GM15510 (cell line): ENCODE results near the gene CAPZB.

ENCODE experiments used
- POLR2A ChIP-seq: IDR thresholded peaks from 3 replicates; pipeline ENCODE4 v1.6.1; 2011; ENCODE audit warnings: borderline replicate concordance; ENCODE audit not compliant: insufficient read length; ENCODE audit errors: extremely low read depth

Gene CAPZB

GRCh38 chr1:19445417-19446342 is 39.7 kb downstream of the CAPZB start:
- TF ChIP-seq POLR2A: no peak

- TF ChIP-seq POLR2A: no peak
These were observed 40.9 kb downstream of the CAPZB start for GRCh38 chr1:19444296-19445021.

- no peak for TF ChIP-seq POLR2A
These were observed 42.0 kb downstream of the CAPZB start for GRCh38 chr1:19443326-19443725.

GRCh38 chr1:19442154-19443096 is 42.9 kb downstream of the CAPZB start:
- no peak for TF ChIP-seq POLR2A

GRCh38 chr1:19441048-19441780 is 44.1 kb downstream of the CAPZB start:
- TF ChIP-seq POLR2A: no peak

- TF ChIP-seq POLR2A: no peak
These were observed 45.7 kb downstream of the CAPZB start for GRCh38 chr1:19439464-19440171.

- TF ChIP-seq POLR2A: no peak
These were observed 46.7 kb downstream of the CAPZB start for GRCh38 chr1:19438516-19439195.

- TF ChIP-seq POLR2A: no peak
These were observed 47.4 kb downstream of the CAPZB start for GRCh38 chr1:19437891-19438294.

GRCh38 chr1:19436716-19437476 is 48.4 kb downstream of the CAPZB start:
- no peak for TF ChIP-seq POLR2A

- TF ChIP-seq POLR2A: no peak
These were observed 49.4 kb downstream of the CAPZB start for GRCh38 chr1:19435851-19436455.

- TF ChIP-seq POLR2A: no peak
These were observed 50.2 kb downstream of the CAPZB start for GRCh38 chr1:19435181-19435580.

GRCh38 chr1:19433719-19433998 is 51.7 kb downstream of the CAPZB start:
- no peak for TF ChIP-seq POLR2A
